Activated CD4-positive, CD25-positive, alpha-beta regulatory T cell treated with anti-CD3 and anti-CD28 coated beads, Interleukin-2, amount 50 U/mL, for 24 hours (primary cell): ENCODE results near the gene PCDH1.
"Not testable (repeated sequence)": the region's sequence is repeated elsewhere in the genome, so short reads cannot be mapped to it uniquely, and the experiment has no call there.

Source experiments
- ATAC-seq, 2 donors: fragments of 150-1000 bp; cut with Tn5 transposase; one replicate each; pipeline ENCODE4 v1.10.0; 2021; ENCODE audit warnings: mild to moderate bottlenecking in 1 of 2, moderate library complexity in 1 of 2

The PCDH1 gene

GRCh38 chr5:141826674-141827073, 51.5 kb downstream of the PCDH1 start:
- ATAC-seq = no peak

DNA sequence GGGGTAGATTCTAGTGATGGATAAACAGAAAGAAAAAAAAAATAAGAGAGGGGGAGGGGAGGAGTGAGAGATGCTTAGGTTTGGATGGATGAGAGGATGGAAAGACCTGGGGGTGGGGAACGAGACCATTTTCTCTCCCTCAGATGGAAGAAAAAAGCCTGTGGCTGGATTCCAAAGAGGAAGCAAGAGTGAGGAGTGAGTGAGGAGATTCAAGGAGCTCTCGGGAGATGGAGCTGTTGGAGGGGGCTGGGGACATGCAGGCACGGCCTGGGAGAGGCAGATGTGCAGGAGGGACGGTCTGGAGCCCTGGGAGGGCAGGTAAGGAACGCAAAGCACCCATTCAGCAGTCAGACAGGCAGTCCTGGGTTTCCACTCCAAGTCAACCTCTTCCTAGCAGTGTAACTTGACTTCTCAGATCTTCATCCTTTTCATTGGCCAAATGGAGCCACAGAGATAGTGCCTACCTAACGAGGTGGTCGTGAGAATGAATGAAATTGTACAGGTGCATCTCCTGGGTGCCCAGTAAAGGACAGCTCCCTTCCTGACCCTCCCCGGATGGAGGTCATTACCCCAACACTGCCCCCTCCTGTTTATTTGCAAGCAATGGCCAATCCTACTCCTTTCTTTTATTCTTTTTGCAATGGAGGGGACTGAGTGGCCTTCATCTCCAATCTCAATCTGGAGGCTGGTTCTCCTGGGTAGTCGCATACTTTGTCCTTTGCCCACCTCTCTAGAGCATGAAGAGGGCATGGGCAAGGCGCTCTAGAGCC, 52.2 kb downstream of the PCDH1 start:
- ATAC-seq = no peak

DNA sequence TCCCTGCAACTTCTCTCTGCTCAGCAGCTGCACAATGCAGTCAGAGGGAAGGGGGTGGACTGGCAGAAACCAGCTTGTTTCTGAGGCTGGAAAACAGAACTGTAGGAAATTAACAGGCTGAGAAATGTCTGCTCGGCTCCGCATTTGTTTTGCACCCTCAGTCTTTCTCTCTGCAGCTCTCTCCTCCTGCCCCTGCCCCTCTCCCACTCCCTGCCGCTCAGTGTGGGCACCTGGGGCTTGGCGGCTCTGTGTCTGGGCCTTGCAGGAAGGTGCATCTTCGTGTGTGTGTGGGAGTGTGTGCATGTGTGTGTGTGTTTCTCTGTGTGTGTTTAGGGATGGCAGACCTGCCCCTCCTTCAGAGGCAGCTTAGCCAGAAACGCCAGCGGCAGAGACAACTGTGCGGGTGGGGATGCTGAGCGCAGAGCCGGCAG, 53.0 kb downstream of the PCDH1 start:
- ATAC-seq = no peak

DNA sequence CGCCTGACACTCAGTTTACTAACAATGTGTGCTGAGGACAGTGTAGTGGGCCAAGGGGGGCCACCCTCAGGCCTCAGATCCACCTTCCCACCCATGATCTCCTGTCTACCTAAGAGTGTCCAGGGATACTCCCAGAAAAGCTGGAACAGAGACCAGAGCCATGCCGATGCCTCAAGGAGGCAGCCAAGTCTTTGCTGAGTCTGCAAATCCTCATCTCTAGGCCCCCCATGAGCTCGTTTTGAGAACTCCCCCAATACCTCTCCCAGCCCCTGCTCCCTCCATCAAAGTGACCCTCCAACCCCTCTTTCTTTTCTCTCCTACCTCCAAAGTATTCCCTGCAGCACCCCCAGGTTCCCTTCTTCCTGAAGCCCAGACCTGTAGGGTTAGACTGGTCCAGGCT, 53.5 kb downstream of the PCDH1 start:
- ATAC-seq = peak in 1 of 2 donors; percentile 32

DNA sequence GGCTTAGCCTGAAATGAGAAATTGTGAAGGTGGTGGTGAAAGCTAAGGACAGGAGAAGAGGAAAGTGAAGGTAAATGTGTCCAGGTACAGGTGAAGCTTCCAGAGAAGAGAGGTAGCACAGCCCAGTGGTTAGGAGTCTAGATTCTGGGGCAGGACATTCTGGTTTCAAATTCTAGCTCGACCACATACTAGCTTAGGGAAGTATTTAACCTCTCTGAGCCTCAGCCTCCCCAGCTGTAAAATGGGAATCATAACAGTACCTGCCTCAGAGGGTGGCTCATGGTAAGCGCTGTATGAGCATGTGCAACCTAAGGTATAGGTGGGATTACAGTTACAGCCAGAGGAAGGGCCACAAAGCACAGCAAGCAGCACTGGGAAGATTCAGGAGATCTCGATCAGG, 55.2 kb downstream of the PCDH1 start:
- ATAC-seq = no peak

- no peak for ATAC-seq
Measured at GRCh38 chr5:141822144-141822543, 56.1 kb downstream of the PCDH1 start.

- no peak for ATAC-seq
Measured at GRCh38 chr5:141821430-141821925, 56.7 kb downstream of the PCDH1 start.

GRCh38 chr5:141820686-141821085, 57.5 kb downstream of the PCDH1 start:
- ATAC-seq = not testable (repeated sequence)

- ATAC-seq = no peak
Measured at GRCh38 chr5:141817631-141818030, 60.6 kb downstream of the PCDH1 start.

- no peak for ATAC-seq
Measured at GRCh38 chr5:141816598-141817399, 61.4 kb downstream of the PCDH1 start.

GRCh38 chr5:141815796-141816180, 62.4 kb downstream of the PCDH1 start:
- ATAC-seq = no peak

- no peak for ATAC-seq
Measured at GRCh38 chr5:141815051-141815795, 63.0 kb downstream of the PCDH1 start.

GRCh38 chr5:141814064-141814964, 63.9 kb downstream of the PCDH1 start:
- no peak for ATAC-seq

DNA sequence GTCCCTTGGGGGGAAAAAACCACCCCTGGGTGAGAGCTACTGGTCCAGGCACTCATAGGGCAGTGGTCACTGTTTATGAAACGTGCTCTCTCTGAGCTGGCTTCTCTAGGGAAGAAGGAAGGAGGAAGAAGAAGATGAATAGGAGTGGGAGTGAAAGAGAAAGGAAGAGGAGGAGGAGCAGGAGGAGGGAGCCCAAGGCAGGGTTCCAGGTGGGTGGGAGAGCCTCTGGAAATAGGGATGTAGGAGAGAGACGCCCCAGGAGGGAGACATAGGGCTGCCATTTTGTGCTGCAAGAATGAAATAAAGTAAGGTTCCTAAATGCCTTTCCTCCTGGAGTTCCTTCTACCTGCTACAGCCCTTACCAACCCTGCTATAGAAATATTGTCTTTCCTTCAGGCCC, 65.7 kb downstream of the PCDH1 start:
- ATAC-seq = no peak

DNA sequence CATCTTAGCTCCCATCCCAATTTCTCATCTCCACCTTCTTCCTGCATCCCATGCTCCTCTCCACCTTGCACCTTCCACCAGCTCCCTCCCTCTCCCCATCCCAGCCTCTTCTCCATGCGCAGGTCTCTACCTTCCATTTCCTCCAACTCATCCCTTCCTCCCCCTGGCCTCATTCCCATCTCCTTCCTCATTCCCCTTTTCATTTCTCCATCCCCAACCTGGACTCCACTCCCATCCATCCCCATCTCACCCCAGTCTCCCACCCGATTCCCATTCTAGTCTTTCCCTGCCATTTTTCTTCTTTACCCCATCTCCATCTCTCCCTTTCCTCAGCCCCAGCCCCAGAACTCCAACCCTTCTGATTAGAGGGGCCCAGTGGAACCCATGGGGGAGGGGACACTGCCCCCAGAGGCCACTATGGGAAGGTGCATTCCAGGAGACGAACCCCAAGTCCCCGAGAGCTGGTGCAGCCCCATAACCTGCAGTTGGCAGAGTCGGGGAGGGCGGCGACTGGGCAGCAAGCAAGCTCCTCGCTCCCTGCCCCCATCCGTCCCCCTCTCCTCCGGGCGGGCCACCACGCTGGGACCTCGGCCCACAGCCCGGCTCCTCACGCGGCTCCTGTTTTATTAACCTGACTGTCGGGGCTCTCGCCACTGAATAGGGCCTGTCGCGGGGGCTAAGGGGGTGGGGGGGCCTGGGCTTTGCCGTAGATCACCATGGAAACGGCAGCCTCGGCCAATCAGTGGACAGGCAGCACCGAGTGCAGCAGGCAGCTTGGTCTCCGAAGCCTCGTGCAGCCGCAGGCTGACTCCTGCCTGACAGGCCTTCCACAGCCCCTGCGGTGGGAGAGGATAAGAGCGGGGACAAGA, 66.7 kb downstream of the PCDH1 start:
- ATAC-seq = peak in 1 of 2 donors; percentile 43

- ATAC-seq = no peak
Measured at GRCh38 chr5:141810702-141811101, 67.5 kb downstream of the PCDH1 start.

- ATAC-seq = no peak
Measured at GRCh38 chr5:141809380-141810096, 68.7 kb downstream of the PCDH1 start.

DNA sequence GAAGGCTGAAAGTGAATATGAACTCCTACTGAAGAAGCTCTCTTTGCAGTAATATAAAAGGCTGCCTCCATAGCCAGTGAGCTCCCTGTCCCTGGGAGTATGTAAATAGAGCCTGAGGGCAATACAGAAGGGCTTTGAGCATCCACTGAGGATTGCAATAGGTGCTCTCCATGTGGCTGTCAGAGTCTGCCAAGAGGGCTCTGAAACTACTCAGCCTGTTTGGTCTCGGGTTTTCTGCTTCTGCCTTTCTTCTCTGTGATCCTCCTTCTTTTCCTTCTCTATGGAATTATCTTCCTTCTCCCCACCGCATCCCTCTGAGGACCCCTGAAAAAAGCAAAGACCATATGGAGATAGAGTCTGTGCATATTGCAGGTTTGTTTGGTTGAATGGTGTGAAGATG, 69.4 kb downstream of the PCDH1 start:
- ATAC-seq = no peak

- no peak for ATAC-seq
Measured at GRCh38 chr5:141807732-141808131, 70.5 kb downstream of the PCDH1 start.

GRCh38 chr5:141807329-141807728, 70.9 kb downstream of the PCDH1 start:
- ATAC-seq = no peak
